ENCODE measurements around the gene SYT9. TPM values are rescaled to one million over a fixed set of nuclear protein-coding genes. Genes with fewer than 3 reads are reported as not detected.

The SYT9 gene
- total and polyA plus RNA-seq, 2 donors (not counting 3 experiments of a cell fraction or from before 2014, with no cell fraction given) = 0.23 TPM; not detected in 1

DNA sequence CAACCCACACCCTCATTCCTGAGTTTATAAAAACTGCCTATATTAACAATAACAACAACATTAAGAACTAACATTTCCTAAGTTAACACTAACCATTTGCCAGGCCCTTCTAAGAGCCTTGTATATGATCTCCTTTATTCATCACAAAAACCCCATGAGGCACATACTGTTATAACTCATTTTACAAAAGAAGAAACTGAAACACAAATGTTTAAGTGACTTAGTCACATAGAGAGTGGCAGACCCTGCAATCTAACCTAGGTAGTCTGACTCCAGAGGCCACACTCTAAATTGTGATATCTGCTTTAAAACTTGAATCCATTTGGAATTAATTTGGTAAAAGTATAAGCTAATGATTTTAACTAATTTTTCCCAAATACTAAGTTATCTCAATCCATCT, 116.1 kb downstream of the SYT9 start:
- Histone ChIP-seq H3K9me1 (replicated peaks; ENCODE audit: control insufficient read depth, extremely low read depth, insufficient read depth, low read length) (no peaks in the 10 kb centered on the region), H3K9ac (replicated peaks; ENCODE audit: extremely low read depth, insufficient read depth, low read length) (no peak overlapping the region), H3K4me2 (ENCODE audit: insufficient read depth, low read length) (no peak overlapping the region), H3K4me1 (ENCODE audit: control insufficient read depth, extremely low read depth, insufficient read depth, low read length) (no peaks in the 10 kb centered on the region), H3K9me3 (replicated peaks; ENCODE audit: control insufficient read depth, insufficient read depth, low read length) (no peaks in the 10 kb centered on the region), H3K79me2 (ENCODE audit: control insufficient read depth, insufficient read depth, low read length) (no peaks in the 10 kb centered on the region), H4K20me1 (replicated peaks; ENCODE audit: control insufficient read depth, extremely low read depth, insufficient read depth, low read length) (no peaks in the 10 kb centered on the region), H3K4me3 (replicated peaks in 1 of 3; ENCODE audit: insufficient read depth in 1 of 3, low read depth in 1 of 3, low read length in 3 of 3) (no peak overlapping the region), H3K36me3 (ENCODE audit: control insufficient read depth in 2 of 2, extremely low read depth in 1 of 2, insufficient read depth in 2 of 2, low read length in 2 of 2) (no peaks in the 10 kb centered on the region), H3K27ac (ENCODE audit: insufficient read depth, low read depth, low read length) (no peak overlapping the region), H3K27me3 (ENCODE audit: control insufficient read depth in 2 of 2, insufficient read depth in 2 of 2, low read length in 2 of 2) (no peaks in the 10 kb centered on the region), H2AFZ (ENCODE audit: low read depth, low read length) (no peak overlapping the region)
- no peak for DNase-seq (ENCODE audit: low read depth, low spot score)
- ChIA-PET CTCF (no interaction called here), POLR2A (no interaction called here)
- intact Hi-C loops (cut with micrococcal nuclease) = no loop called here
- dilution Hi-C loops (cut with MboI; ENCODE audit: extremely low pct_ligation_motif_present, low sequenced_read_pairs) = no loop called here
- TF ChIP-seq POLR2A (IDR thresholded peaks at IDR 0.05; ENCODE audit: low read depth, low read length) = no peak
- TF ChIP-seq EZH2 (IDR thresholded peaks at IDR 0.05; ENCODE audit: borderline replicate concordance, low read depth, low read length, severe bottlenecking) = no peak
- no peak for TF ChIP-seq POLR2AphosphoS5 (IDR thresholded peaks at IDR 0.05; ENCODE audit: insufficient read depth, low read depth, low read length)
- no peak for TF ChIP-seq GATA2 (IDR thresholded peaks at IDR 0.05; ENCODE audit: insufficient read depth, insufficient read length, low read depth, low read length)
- BruUV-seq (replicated peaks) = no TSS peak
- no peak for FAIRE-seq

- Histone ChIP-seq H3K9me3 (replicated peaks; ENCODE audit: control insufficient read depth, insufficient read depth, low read length) (no peaks in the 10 kb centered on the region), H3K27me3 (ENCODE audit: control insufficient read depth in 2 of 2, insufficient read depth in 2 of 2, low read length in 2 of 2) (no peaks in the 10 kb centered on the region), H3K9ac (replicated peaks; ENCODE audit: extremely low read depth, insufficient read depth, low read length) (no peak overlapping the region), H2AFZ (ENCODE audit: low read depth, low read length) (no peak overlapping the region), H3K4me1 (ENCODE audit: control insufficient read depth, extremely low read depth, insufficient read depth, low read length) (no peaks in the 10 kb centered on the region), H3K79me2 (ENCODE audit: control insufficient read depth, insufficient read depth, low read length) (no peaks in the 10 kb centered on the region), H3K9me1 (replicated peaks; ENCODE audit: control insufficient read depth, extremely low read depth, insufficient read depth, low read length) (no peaks in the 10 kb centered on the region), H3K4me2 (ENCODE audit: insufficient read depth, low read length) (no peak overlapping the region), H4K20me1 (replicated peaks; ENCODE audit: control insufficient read depth, extremely low read depth, insufficient read depth, low read length) (no peaks in the 10 kb centered on the region), H3K27ac (ENCODE audit: insufficient read depth, low read depth, low read length) (no peak overlapping the region), H3K4me3 (replicated peaks in 1 of 3; ENCODE audit: insufficient read depth in 1 of 3, low read depth in 1 of 3, low read length in 3 of 3) (no peak overlapping the region), H3K36me3 (ENCODE audit: control insufficient read depth in 2 of 2, extremely low read depth in 1 of 2, insufficient read depth in 2 of 2, low read length in 2 of 2) (no peaks in the 10 kb centered on the region)
- dilution Hi-C loops (cut with MboI; ENCODE audit: extremely low pct_ligation_motif_present, low sequenced_read_pairs) (no loop called here), intact Hi-C loops (cut with micrococcal nuclease) (no loop called here)
- no peak for TF ChIP-seq MYC (IDR thresholded peaks at IDR 0.05; ENCODE audit: low read depth, low read length)
- DNase-seq (ENCODE audit: low read depth, low spot score) (no peak), FAIRE-seq (no peak)
- BruUV-seq (replicated peaks) = no TSS peak
- ChIA-PET POLR2A (no interaction called here), CTCF (no interaction called here)
These were observed 124.7 kb downstream of the SYT9 start for GRCh38 chr11:7376386-7376785.

All from endothelial cell of umbilical vein (primary cell).